ENCODE data around the gene ENG. TPM values are rescaled to one million over a fixed set of nuclear protein-coding genes. Genes with fewer than 3 reads are reported as not detected.
A peak's percentile ranks its signal among the peaks of the same experiment; 100 is the strongest.

ENG gene
- total RNA-seq, 1 donor from 2014 or later, result 323 TPM

- no peak for ATAC-seq
- TF ChIP-seq CTCF (IDR thresholded peaks at IDR 0.05), result no peak
- intact Hi-C loops (cut with DNase I), result no loop called here
- Histone ChIP-seq H3K4me3 (no peak overlapping the region), H3K9me3 (no peaks in the 10 kb centered on the region), H3K27me3 (ENCODE audit: low read depth) (no peaks in the 10 kb centered on the region), H3K27ac (no peak overlapping the region), H3K4me1 (peaks cover 31% of the 10 kb centered on the region), H3K36me3 (peaks cover 3% of the 10 kb centered on the region)
- DNase-seq, result no peak
Observed at GRCh38 chr9:127773272-127773671, 81.2 kb downstream of the ENG start.

- H3K4me3 ChIP-seq, result no peak overlapping the region
- peaks cover 37% of the 10 kb centered on the region for H3K4me1 ChIP-seq
- no peak overlapping the region for H3K27ac ChIP-seq
- DNase-seq, result no peak
- peaks cover 3% of the 10 kb centered on the region for H3K36me3 ChIP-seq
- no peaks in the 10 kb centered on the region for H3K27me3 ChIP-seq (ENCODE audit: low read depth)
- ATAC-seq, result no peak
- TF ChIP-seq CTCF (IDR thresholded peaks at IDR 0.05), result no peak
- no peaks in the 10 kb centered on the region for H3K9me3 ChIP-seq
- intact Hi-C loops (cut with DNase I), result no loop called here
Observed at GRCh38 chr9:127772603-127773002, 81.9 kb downstream of the ENG start.

- no peaks in the 10 kb centered on the region for H3K27me3 ChIP-seq (ENCODE audit: low read depth)
- TF ChIP-seq CTCF (IDR thresholded peaks at IDR 0.05), result no peak
- peaks cover 46% of the 10 kb centered on the region for H3K4me1 ChIP-seq
- intact Hi-C loops (cut with DNase I), result no loop called here
- H3K36me3 ChIP-seq, result peaks cover 8% of the 10 kb centered on the region
- H3K9me3 ChIP-seq, result no peaks in the 10 kb centered on the region
- DNase-seq (no peak), ATAC-seq (no peak)
- H3K27ac ChIP-seq, result no peak overlapping the region
- H3K4me3 ChIP-seq, result peak overlapping the region; percentile 68
Observed at GRCh38 chr9:127771570-127772189, 82.8 kb downstream of the ENG start.

- no peak for TF ChIP-seq CTCF (IDR thresholded peaks at IDR 0.05)
- Histone ChIP-seq H3K36me3 (peaks cover 15% of the 10 kb centered on the region), H3K4me3 (peak overlapping the region; percentile 68), H3K4me1 (peaks cover 53% of the 10 kb centered on the region), H3K27ac (peak overlapping the region; percentile 89), H3K9me3 (no peaks in the 10 kb centered on the region), H3K27me3 (ENCODE audit: low read depth) (no peaks in the 10 kb centered on the region)
- intact Hi-C loops (cut with DNase I), result no loop called here
- DNase-seq, result peak; percentile 99
- peak; percentile 98 for ATAC-seq
Observed at GRCh38 chr9:127770905-127771569, 83.4 kb downstream of the ENG start.

GRCh38 chr9:127770583-127770904 is 83.9 kb downstream of the ENG start:
- Histone ChIP-seq H3K4me1 (peaks cover 58% of the 10 kb centered on the region), H3K36me3 (peaks cover 15% of the 10 kb centered on the region), H3K4me3 (peak overlapping the region; percentile 68), H3K27me3 (ENCODE audit: low read depth) (no peaks in the 10 kb centered on the region), H3K27ac (peak overlapping the region; percentile 89), H3K9me3 (no peaks in the 10 kb centered on the region)
- no peak for TF ChIP-seq CTCF (IDR thresholded peaks at IDR 0.05)
- no peak for DNase-seq
- intact Hi-C loops (cut with DNase I), result no loop called here
- no peak for ATAC-seq
